Posterior cingulate gyrus (tissue), 11 donors: Measurements from ENCODE around the gene SPAG6.
"Not testable (repeated sequence)": the region's sequence is repeated elsewhere in the genome, so short reads cannot be mapped to it uniquely, and the experiment has no call there.

Experiments used
- DNase-seq, 10 donors: peaks; one replicate each; pipeline versions ENCODE4 v3.0.0 to v3.0.0-alpha.2; 2020 to 2021; ENCODE audit warnings: mixed read lengths in 3 of 10
- intact Hi-C: fragments of 100-400 bp; cut with DNase I; formaldehyde crosslinking; loops from one replicate; pipeline ENCODE4 v1.15.1; 2023

Gene SPAG6

GRCh38 chr10:22366435-22366703, 21.1 kb downstream of the SPAG6 start:
- intact Hi-C loops = no loop called here
- no peak for DNase-seq

- intact Hi-C loops = no loop called here
- DNase-seq = no peak
Observed at GRCh38 chr10:22366771-22367170, 21.5 kb downstream of the SPAG6 start.

GRCh38 chr10:22367471-22367870, 22.2 kb downstream of the SPAG6 start:
- intact Hi-C loops = no loop called here
- DNase-seq = no peak

GRCh38 chr10:22368402-22368801, 23.1 kb downstream of the SPAG6 start:
- intact Hi-C loops = no loop called here
- no peak for DNase-seq

GRCh38 chr10:22368981-22369380, 23.7 kb downstream of the SPAG6 start:
- intact Hi-C loops = no loop called here

GRCh38 chr10:22369434-22370072, 24.3 kb downstream of the SPAG6 start:
- intact Hi-C loops = no loop called here
- no peak for DNase-seq

More at GRCh38 chr10:22368981-22369380, 23.7 kb downstream of the SPAG6 start:
- no peak for DNase-seq

- no peak for DNase-seq
- intact Hi-C loops = no loop called here
Observed at GRCh38 chr10:22370320-22370719, 25.0 kb downstream of the SPAG6 start.

- peak in 2 of 10 donors; percentile 54 to 66 for DNase-seq
- intact Hi-C loops = no loop called here
Observed at GRCh38 chr10:22372298-22372697, 27.0 kb downstream of the SPAG6 start.

GRCh38 chr10:22372917-22373316, 27.6 kb downstream of the SPAG6 start:
- intact Hi-C loops = no loop called here
- peak in 1 of 10 donors; percentile 47 for DNase-seq

- intact Hi-C loops = no loop called here
- DNase-seq = no peak
Observed at GRCh38 chr10:22374489-22375126, 29.3 kb downstream of the SPAG6 start.

- DNase-seq = peak in 1 of 10 donors; percentile 35
- intact Hi-C loops = no loop called here
Observed at GRCh38 chr10:22379059-22379458, 33.8 kb downstream of the SPAG6 start.

- DNase-seq = no peak
- intact Hi-C loops = no loop called here
Observed at GRCh38 chr10:22381262-22381661, 36.0 kb downstream of the SPAG6 start.

- intact Hi-C loops = no loop called here
Observed at GRCh38 chr10:22386503-22386902, 41.2 kb downstream of the SPAG6 start.

GRCh38 chr10:22389856-22390589, 44.7 kb downstream of the SPAG6 start:
- intact Hi-C loops = no loop called here
- no peak for DNase-seq

More at GRCh38 chr10:22386503-22386902, 41.2 kb downstream of the SPAG6 start:
- DNase-seq = peak in 1 of 10 donors; percentile 13

GRCh38 chr10:22391600-22391999, 46.3 kb downstream of the SPAG6 start:
- intact Hi-C loops = no loop called here
- DNase-seq = no peak

- DNase-seq, intact Hi-C loops: not testable (repeated sequence)
Observed at GRCh38 chr10:22396195-22396594, 50.9 kb downstream of the SPAG6 start.

GRCh38 chr10:22406916-22407315, 61.6 kb downstream of the SPAG6 start:
- intact Hi-C loops, DNase-seq: not testable (repeated sequence)

GRCh38 chr10:22410394-22410793, 65.1 kb downstream of the SPAG6 start:
- intact Hi-C loops = no loop called here

GRCh38 chr10:22410846-22411245, 65.5 kb downstream of the SPAG6 start:
- DNase-seq = peak in 1 of 10 donors; percentile 13
- intact Hi-C loops = no loop called here

More at GRCh38 chr10:22410394-22410793, 65.1 kb downstream of the SPAG6 start:
- no peak for DNase-seq

GRCh38 chr10:22414146-22414545, 68.8 kb downstream of the SPAG6 start:
- DNase-seq = no peak
- intact Hi-C loops = no loop called here

GRCh38 chr10:22415072-22415471, 69.8 kb downstream of the SPAG6 start:
- intact Hi-C loops = no loop called here
- DNase-seq = no peak
